GM12874 (cell line): Measurements from ENCODE around the gene CPSF4L.

Source experiments
- CTCF ChIP-seq: IDR thresholded peaks from 2 replicates; pipeline ENCODE4 v1.5.1; 2011; ENCODE audit warnings: low read depth, mild to moderate bottlenecking, control low read depth, low read length, moderate library complexity; ENCODE audit not compliant: insufficient read depth

CPSF4L gene

GRCh38 chr17:73250851-73251640 lies 10.6 kb downstream of the CPSF4L start:
- TF ChIP-seq CTCF: no peak

GRCh38 chr17:73249700-73250099 lies 12.0 kb downstream of the CPSF4L start:
- no peak for TF ChIP-seq CTCF

- no peak for TF ChIP-seq CTCF
Measured at GRCh38 chr17:73248532-73248931, 13.1 kb downstream of the CPSF4L start.

- no peak for TF ChIP-seq CTCF
Measured at GRCh38 chr17:73247726-73248125, 14.0 kb downstream of the CPSF4L start.

- TF ChIP-seq CTCF: no peak
Measured at GRCh38 chr17:73240561-73240960, 21.1 kb downstream of the CPSF4L start.

GRCh38 chr17:73237714-73238113 lies 24.0 kb downstream of the CPSF4L start:
- no peak for TF ChIP-seq CTCF

GRCh38 chr17:73234736-73235135 lies 26.9 kb downstream of the CPSF4L start:
- TF ChIP-seq CTCF: no peak
